Kasumi-1 (cell line): ENCODE results near the gene TMEM203.

ENCODE experiments used
- DNase-seq, 2 experiments: peaks; one replicate each; lab custom pipeline; 2025; lab: John Stamatoyannopoulos, UW

TMEM203 gene

DNA sequence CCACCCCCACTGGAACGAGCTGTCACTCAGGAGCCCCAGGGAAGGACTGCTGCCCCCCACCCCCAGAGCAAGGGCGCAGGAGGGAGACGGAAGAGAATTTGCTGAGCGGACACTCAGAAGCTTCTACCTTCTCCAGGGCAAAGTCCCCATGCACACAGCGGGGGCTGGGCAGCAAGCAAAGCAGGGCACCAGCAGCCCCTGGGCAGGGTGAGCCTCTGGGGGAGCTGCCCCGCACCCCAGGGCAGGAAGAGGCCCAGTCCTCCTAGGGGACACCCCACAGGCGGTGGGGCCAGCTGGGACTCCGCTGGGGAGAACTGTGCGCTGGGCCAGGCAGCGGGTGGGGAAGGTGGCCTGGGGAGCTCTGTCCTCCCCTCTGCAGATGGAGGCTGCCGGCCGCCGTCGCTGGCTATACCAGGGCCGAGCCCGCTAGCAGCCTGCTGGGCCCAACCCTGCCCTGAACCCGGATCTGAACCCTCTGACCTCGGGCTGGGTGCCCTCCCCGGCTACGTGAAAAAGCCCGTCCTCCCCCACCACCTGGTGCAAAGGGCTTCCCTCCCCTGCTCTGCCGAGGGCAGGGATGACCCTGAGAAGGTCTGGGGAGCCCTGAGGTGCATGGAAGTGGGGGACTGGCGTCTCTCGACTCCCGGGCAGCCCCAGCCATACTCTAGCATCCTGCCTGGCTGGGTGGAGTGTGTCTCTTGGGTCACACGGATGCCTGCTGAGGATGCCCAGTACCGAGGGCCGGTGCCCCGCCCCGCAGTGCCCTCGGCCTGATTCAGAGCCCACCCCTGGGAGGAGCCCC, 24.7 kb upstream of the TMEM203 start:
- no peak for DNase-seq

DNA sequence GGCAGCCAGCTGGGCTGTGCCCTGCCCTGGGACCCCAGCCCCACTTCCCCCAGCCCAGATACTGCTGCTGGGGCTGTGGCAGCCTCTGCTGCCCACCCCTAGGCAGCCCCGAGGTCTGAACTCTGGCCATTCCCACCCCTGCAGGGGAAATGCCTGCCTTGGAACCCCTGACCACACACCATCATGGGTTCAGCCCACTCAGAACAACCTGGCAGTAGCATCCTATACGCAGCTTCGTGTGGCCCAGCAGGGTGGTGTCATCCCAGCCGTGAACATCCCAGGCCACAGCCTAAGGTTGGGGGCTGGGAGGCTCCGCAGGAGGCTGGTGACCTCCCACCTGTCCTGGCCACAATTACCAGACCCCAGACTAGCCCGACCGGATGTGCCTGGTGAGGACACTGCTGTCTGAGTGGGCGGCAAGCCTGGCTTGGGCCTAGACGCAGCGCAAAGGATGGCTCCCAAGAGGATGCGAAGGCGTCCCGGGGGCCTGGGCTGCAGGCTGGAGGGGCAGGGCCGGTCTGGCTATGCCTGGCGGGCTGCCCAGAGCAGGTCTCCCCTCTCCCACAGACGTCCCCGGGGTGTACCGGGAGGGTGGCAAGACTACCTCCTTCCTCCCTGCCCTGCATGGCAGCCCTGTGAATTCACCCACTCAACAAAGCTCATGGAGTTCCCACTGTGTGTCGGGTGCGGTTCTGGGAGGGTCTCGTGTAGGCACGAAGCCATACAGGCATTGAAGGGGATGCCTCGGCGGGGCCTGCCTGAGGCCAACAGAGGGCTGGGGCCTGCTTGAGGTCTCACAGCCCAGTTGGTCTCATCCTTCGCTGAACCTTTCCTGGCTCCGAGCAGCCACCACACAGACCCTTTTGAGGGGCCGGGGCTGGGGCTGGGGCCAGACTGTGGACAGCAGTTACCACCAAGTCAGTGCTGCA, 23.8 kb upstream of the TMEM203 start:
- no peak for DNase-seq

- no peak for DNase-seq
Measured at GRCh38 chr9:137228506-137228967, 23.1 kb upstream of the TMEM203 start.

GRCh38 chr9:137227853-137228505, 22.5 kb upstream of the TMEM203 start:
- no peak for DNase-seq

DNA sequence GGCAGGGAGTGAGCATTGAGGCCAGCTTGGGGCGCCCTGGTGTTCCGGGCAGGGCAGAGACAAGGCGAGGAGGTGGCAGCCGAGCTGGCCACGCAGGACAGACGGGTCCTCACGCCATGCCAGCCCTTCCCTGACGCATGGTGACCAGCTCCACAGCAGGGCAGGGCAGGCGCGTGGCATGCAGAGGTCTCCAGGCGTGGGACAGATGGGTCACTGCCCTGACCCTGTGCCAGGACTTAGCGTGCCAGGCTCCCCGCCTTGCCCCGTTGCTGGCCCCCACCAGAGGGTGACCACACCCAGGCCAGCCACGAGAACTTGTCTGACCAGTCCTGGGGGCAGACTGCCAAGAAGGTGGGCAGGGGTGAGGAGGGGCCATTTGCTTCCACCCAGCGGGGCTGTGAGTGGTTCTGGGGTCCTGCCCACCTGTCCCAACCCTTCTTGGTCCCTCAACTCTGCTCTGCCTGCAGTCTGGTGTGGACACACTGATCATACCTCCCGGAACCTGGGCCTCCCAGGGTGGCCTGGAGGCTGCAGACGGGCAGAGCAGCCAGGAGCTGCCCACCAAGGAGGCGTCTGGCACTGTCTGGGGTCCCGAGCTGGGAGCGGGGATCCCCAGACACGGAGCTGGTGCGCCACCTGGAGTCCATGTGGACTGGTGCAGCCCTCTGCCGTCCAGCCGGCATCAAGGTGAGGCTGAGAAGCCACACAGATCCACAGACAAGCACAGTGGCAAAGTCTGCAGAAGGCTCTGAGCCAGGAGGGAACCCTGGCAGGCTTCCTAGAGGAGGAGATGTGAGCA, 21.8 kb upstream of the TMEM203 start, which contains the start of gene RNF224:
RNF224 (plus strand) TSS at position 449 of the 799 bp plus-strand sequence. CDS start 834 bp downstream, outside the sequence.
- peak; percentile 67 to 68 for DNase-seq

- no peak for DNase-seq
Measured at GRCh38 chr9:137226338-137227053, 21.0 kb upstream of the TMEM203 start.

DNA sequence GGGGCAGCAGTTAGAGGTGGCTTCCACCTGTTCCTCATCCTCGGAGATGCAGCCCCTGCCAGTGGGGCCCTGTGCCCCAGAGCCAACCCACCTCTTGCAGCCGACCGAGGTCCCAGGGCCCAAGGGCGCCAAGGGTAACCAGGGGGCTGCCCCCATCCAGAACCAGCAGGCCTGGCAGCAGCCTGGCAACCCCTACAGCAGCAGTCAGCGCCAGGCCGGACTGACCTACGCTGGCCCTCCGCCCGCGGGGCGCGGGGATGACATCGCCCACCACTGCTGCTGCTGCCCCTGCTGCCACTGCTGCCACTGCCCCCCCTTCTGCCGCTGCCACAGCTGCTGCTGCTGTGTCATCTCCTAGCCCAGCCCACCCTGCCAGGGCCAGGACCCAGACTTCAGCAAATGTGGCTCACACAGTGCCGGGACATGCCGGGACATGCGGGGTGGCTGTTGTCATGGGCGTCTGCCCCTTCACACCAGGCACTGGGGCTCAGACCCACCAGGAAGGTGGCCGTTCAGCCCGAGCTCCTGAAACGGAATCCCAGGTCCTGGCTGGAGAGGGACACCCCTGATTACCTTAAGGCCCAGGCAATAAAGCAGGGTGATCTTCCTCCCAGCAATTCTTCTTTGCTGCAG, 20.4 kb upstream of the TMEM203 start:
- no peak for DNase-seq

- no peak for DNase-seq
Measured at GRCh38 chr9:137224830-137225694, 19.6 kb upstream of the TMEM203 start, which contains the start of gene CYSRT1. CYSRT1 (plus strand) TSS chr9:137225174; CDS start chr9:137225622, 448 bp downstream.

DNA sequence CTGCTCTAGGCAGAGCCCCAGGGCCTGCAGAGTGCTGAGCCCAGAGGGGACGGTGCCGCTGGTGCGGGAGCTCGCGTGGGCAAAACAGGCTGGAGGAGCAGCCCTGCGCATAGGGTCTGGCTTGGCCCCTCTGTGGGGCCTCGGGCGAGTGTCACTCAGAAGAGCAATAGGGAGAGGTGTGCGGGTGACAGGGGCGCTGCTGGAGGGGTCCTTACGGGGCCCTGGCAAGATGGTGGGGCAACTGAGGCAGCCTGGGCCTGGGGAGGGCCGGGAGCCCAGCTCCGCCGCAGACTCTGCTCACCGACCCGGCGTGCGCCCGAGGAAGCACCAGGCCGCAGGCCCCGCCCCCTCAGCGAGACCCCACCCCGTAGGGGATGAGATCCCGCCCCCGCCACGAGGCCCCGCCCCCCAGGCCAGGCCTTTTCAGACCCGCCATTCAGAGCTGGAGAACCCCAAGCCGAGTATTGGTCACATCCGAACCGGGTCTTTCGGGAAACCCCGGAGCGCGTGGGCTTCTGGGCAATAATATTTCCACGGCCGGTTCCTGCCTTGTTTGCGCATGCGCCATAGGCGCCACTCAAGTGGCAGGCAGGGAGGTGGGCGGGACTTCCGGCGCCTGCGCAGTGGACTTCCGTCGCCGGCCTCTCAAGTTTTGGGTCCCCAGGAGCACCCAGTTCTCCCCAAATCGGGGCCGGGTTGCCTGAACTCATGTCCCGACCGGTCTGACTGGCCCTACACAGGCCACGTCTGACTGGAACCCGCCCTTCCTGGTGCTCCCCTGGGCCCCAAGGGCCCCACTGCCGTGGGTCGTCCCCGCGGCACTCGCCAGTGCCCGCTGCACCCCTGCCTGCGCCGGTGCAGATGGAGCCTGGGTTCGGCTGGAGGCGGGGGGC, 17.9 kb upstream of the TMEM203 start:
- DNase-seq = peak; percentile 95

- no peak for DNase-seq
Measured at GRCh38 chr9:137222190-137223077, 17.0 kb upstream of the TMEM203 start, which contains the start of gene RNF208. RNF208 (minus strand) TSS chr9:137222240; CDS start chr9:137221212, 1,028 bp downstream.

DNA sequence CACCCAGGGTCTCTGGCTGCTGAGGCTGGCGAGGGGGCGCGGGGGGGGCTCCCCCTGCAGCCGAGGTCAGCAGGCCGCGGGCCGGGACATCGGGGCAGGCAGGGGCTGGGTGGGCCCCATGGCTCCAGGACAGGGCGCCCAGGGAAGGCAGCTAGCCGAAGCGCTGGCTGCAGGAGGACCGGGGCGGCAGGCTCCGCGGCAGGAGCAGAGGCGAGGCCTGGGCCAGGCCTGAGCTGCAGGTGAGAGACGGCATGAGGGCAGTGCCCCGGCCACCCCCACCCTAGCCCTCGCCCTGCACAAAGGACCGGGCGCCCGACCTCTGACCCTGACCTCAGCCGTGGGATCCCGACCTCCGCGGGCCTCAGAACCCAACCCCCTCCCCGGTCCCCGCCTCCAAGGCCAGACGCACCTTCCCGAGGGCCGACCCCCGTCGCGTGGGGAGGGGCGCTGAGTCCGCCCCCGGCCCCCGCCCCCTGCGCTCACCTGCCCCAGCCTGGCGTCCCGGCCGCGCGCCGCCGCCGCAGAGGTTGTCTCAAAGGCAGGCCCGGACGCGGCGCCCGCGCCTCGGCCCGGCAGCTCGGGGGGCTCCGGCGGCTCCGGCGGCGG, 16.2 kb upstream of the TMEM203 start:
- DNase-seq = no peak

DNA sequence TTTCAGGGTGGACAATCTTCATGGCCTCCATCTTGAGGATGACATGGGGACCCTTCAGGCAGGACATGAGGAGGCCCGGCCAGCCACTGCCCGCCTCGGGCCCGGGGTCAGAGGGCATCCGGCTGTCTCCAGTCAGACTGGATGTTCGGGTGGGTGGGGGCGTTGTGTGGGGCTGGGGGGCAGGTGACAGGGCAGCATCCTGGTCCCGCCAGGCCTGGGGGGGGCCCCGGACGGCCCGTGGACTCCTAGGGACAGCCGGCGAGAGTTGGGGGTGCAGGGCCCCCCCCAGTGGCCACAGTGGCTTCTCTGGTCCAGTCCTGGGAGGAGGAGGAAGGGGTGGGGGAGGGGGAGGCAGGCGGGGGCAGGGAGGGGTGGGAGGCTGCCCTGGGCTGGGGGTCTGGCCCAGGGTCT, 15.7 kb upstream of the TMEM203 start:
- no peak for DNase-seq

- DNase-seq = no peak
Measured at GRCh38 chr9:137220317-137221094, 15.1 kb upstream of the TMEM203 start.

DNA sequence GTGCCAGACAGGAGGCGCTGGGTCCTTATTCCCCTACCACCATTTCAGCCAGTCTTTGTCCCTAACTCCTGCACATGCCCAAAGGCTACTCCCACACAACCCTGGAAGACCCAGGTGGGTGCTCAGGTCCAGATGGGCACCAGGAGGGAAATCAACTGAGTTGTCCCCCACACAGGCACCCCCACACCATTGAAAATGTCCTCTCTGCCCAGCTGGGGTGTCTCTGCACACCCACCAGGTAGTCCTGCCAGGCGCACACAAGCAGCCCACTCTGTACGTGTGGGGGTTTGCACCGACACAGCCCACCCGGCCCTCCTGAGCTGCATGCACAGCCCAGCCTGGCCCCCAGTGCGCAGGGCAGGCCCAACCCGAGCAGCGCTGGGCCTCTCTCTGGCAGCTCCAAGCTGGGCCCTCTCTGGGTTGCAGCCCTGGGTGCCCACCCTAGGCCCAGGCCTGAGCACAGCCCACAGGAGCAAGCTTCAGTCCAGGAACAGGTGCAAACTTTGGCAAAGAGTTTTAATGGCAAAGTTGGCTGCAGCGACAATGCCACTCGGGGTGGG, 14.4 kb upstream of the TMEM203 start:
- DNase-seq = no peak

DNA sequence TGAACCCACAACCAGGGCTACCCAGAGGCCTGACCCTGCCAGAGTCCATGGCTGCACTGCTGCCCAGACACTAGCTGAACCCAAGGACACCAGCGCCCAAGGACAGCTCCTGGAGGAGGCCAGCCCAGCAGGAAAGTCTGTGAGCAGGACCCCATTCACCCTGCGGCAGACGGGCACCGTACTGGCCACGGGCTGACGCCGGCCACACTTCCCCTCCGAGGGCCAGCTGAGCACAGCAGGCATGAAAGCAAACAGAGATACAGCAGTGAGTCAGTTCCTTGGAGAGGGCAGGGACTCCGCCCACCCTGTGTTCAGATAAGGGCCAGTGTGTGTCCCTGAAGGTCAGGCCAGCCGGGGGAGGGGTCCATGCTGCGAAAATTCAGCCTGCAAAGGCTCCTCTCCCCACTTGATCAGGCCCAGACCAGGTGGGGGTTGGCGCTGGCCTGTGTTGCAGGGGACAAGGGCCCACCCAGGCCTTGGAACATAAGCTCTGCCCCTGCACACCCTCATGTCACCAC, 13.4 kb upstream of the TMEM203 start:
- DNase-seq = no peak
